ENCODE measurements around the gene IL6R.

The IL6R gene

GRCh38 chr1:154413177-154413783 lies 8.1 kb downstream of the IL6R start:
- TF ChIP-seq GABPA (IDR thresholded peaks at IDR 0.05; ENCODE audit: low read depth) = no peak
- no peak for TF ChIP-seq POLR2AphosphoS5 (IDR thresholded peaks at IDR 0.05; ENCODE audit: low read depth)
- no peak for TF ChIP-seq SPI1 (IDR thresholded peaks at IDR 0.05; ENCODE audit: borderline replicate concordance, low read depth)
- TF ChIP-seq REST (IDR thresholded peaks at IDR 0.05; ENCODE audit: insufficient replicate concordance, low read depth) = no peak
- no peak for TF ChIP-seq CTCF (IDR thresholded peaks at IDR 0.05; ENCODE audit: insufficient read depth, low read length)

GRCh38 chr1:154414606-154415005 lies 9.5 kb downstream of the IL6R start:
- H3K27ac ChIP-seq (replicated peaks) = no peak overlapping the region

More at GRCh38 chr1:154413177-154413783, 8.1 kb downstream of the IL6R start:
- no peak overlapping the region for H3K4me3 ChIP-seq (replicated peaks; ENCODE audit: insufficient read depth, low read length)
- H3K27me3 ChIP-seq (ENCODE audit: insufficient read depth, poor library complexity, severe bottlenecking) = no peaks in the 10 kb centered on the region
- DNase-seq (ENCODE audit: low read depth in 1 of 2, low spot score in 1 of 2) = no peak
- no peak overlapping the region for H3K27ac ChIP-seq (replicated peaks)

More at GRCh38 chr1:154414606-154415005, 9.5 kb downstream of the IL6R start:
- Histone ChIP-seq H3K27me3 (ENCODE audit: insufficient read depth, poor library complexity, severe bottlenecking) (no peaks in the 10 kb centered on the region), H3K4me3 (replicated peaks; ENCODE audit: insufficient read depth, low read length) (no peak overlapping the region)
- TF ChIP-seq GABPA (IDR thresholded peaks at IDR 0.05; ENCODE audit: low read depth) (no peak), REST (IDR thresholded peaks at IDR 0.05; ENCODE audit: insufficient replicate concordance, low read depth) (no peak), SPI1 (IDR thresholded peaks at IDR 0.05; ENCODE audit: borderline replicate concordance, low read depth) (no peak), POLR2AphosphoS5 (IDR thresholded peaks at IDR 0.05; ENCODE audit: low read depth) (no peak), CTCF (IDR thresholded peaks at IDR 0.05; ENCODE audit: insufficient read depth, low read length) (no peak)
- DNase-seq (ENCODE audit: low read depth in 1 of 2, low spot score in 1 of 2) = no peak
